ENCODE data around the gene SUN5. TPM values are rescaled to one million over a fixed set of nuclear protein-coding genes. Genes with fewer than 3 reads are reported as not detected.

The SUN5 gene
- total and polyA plus RNA-seq, 2 donors (not counting 3 experiments of a cell fraction or from before 2014, with no cell fraction given), result not detected

DNA sequence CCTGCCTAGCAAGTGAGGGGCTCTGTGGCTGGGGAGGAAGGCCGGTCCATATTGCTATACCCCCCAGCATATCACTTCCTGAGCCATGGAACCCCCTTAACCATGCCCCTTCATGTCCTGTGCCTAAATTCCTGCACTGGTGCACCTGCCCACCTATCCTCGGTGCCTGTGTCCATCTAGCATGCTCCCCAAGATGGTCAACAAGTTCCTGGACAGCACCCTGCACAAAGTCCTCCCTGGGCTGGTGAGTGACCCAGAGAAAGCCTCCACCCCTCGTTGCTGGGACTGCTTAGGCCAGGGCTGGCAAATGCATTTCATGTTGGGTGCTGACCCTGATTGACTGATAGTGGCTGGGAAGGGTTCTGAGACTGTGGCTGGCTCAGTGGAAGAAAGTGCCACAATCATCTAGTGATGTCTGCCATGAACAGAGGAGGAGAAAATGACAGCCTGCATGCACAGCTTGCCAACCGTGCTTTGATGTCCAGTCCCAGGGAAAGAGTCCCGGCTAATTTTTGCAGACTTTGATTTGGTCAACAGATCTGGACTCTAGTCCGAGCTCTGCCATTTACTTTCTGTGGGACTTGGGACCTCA is 30.8 kb upstream of the SUN5 start:
- POLR2A ChIA-PET, result no interaction called here
- TF ChIP-seq MYC (IDR thresholded peaks at IDR 0.05; ENCODE audit: low read depth, low read length) (no peak), POLR2AphosphoS5 (IDR thresholded peaks at IDR 0.05; ENCODE audit: insufficient read depth, low read depth, low read length) (no peak), JUN (IDR thresholded peaks at IDR 0.05; ENCODE audit: borderline replicate concordance, insufficient read depth, insufficient read length, low read depth) (no peak), EZH2 (IDR thresholded peaks at IDR 0.05; ENCODE audit: borderline replicate concordance, low read depth, low read length, severe bottlenecking) (no peak)
- TF ChIP-seq, protein P1, sequence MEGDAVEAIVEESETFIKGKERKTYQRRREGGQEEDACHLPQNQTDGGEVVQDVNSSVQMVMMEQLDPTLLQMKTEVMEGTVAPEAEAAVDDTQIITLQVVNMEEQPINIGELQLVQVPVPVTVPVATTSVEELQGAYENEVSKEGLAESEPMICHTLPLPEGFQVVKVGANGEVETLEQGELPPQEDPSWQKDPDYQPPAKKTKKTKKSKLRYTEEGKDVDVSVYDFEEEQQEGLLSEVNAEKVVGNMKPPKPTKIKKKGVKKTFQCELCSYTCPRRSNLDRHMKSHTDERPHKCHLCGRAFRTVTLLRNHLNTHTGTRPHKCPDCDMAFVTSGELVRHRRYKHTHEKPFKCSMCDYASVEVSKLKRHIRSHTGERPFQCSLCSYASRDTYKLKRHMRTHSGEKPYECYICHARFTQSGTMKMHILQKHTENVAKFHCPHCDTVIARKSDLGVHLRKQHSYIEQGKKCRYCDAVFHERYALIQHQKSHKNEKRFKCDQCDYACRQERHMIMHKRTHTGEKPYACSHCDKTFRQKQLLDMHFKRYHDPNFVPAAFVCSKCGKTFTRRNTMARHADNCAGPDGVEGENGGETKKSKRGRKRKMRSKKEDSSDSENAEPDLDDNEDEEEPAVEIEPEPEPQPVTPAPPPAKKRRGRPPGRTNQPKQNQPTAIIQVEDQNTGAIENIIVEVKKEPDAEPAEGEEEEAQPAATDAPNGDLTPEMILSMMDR (IDR thresholded peaks at IDR 0.05; ENCODE audit: extremely low read depth in 1 of 2, insufficient read depth in 1 of 2, low read depth in 1 of 2, low read length in 2 of 2), result no peak
- BruUV-seq (replicated peaks), result no TSS peak
- dilution Hi-C loops (cut with MboI; ENCODE audit: extremely low pct_ligation_motif_present, low sequenced_read_pairs) (no loop called here), intact Hi-C loops (cut with micrococcal nuclease) (no loop called here)
- no peaks in the 10 kb centered on the region for H3K9me1 ChIP-seq (replicated peaks; ENCODE audit: control insufficient read depth, extremely low read depth, insufficient read depth, low read length)
- CTCF ChIA-PET, result no interaction called here
- no peak overlapping the region for H3K4me2 ChIP-seq (ENCODE audit: insufficient read depth, low read length)
- H3K4me3 ChIP-seq (replicated peaks in 1 of 3; ENCODE audit: insufficient read depth in 1 of 3, low read depth in 1 of 3, low read length in 3 of 3), result no peak overlapping the region
- DNase-seq (ENCODE audit: low read depth, low spot score) (no peak), FAIRE-seq (no peak)
- no peaks in the 10 kb centered on the region for H4K20me1 ChIP-seq (replicated peaks; ENCODE audit: control insufficient read depth, extremely low read depth, insufficient read depth, low read length)
- H3K9me3 ChIP-seq (replicated peaks; ENCODE audit: control insufficient read depth, insufficient read depth, low read length), result no peaks in the 10 kb centered on the region
- H3K4me1 ChIP-seq (ENCODE audit: control insufficient read depth, extremely low read depth, insufficient read depth, low read length), result no peaks in the 10 kb centered on the region
- no peaks in the 10 kb centered on the region for H3K36me3 ChIP-seq (ENCODE audit: control insufficient read depth in 2 of 2, extremely low read depth in 1 of 2, insufficient read depth in 2 of 2, low read length in 2 of 2)
- no peaks in the 10 kb centered on the region for H3K79me2 ChIP-seq (ENCODE audit: control insufficient read depth, insufficient read depth, low read length)
- no peaks in the 10 kb centered on the region for H3K27me3 ChIP-seq (ENCODE audit: control insufficient read depth in 2 of 2, insufficient read depth in 2 of 2, low read length in 2 of 2)
- H3K9ac ChIP-seq (replicated peaks; ENCODE audit: extremely low read depth, insufficient read depth, low read length), result no peak overlapping the region
- H2AFZ ChIP-seq (ENCODE audit: low read depth, low read length), result no peak overlapping the region
- no peak overlapping the region for H3K27ac ChIP-seq (ENCODE audit: insufficient read depth, low read depth, low read length)

DNA sequence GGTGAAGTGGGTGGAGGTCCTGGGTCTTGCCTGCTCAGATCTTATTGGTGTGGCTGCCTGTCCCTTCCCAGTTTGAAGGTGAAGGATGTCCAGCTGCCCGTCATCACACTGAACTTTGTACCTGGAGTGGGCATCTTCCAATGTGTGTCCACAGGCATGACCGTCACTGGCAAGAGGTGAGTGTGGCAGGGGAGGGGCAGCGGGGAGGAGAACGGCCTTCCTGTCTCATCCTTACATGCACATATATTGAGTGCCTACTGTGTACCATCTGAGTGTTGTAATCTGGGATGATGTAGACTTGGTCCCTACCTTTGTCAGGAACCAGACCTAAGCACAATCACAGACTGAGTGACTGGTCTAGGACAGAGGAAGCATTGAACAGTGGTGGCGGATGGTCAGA is 29.9 kb upstream of the SUN5 start:
- no peaks in the 10 kb centered on the region for H3K79me2 ChIP-seq (ENCODE audit: control insufficient read depth, insufficient read depth, low read length)
- H3K27me3 ChIP-seq (ENCODE audit: control insufficient read depth in 2 of 2, insufficient read depth in 2 of 2, low read length in 2 of 2), result no peaks in the 10 kb centered on the region
- no peak overlapping the region for H3K4me3 ChIP-seq (replicated peaks in 1 of 3; ENCODE audit: insufficient read depth in 1 of 3, low read depth in 1 of 3, low read length in 3 of 3)
- no peak overlapping the region for H3K27ac ChIP-seq (ENCODE audit: insufficient read depth, low read depth, low read length)
- dilution Hi-C loops (cut with MboI; ENCODE audit: extremely low pct_ligation_motif_present, low sequenced_read_pairs), result no loop called here
- H4K20me1 ChIP-seq (replicated peaks; ENCODE audit: control insufficient read depth, extremely low read depth, insufficient read depth, low read length), result no peaks in the 10 kb centered on the region
- no peak overlapping the region for H2AFZ ChIP-seq (ENCODE audit: low read depth, low read length)
- H3K9me1 ChIP-seq (replicated peaks; ENCODE audit: control insufficient read depth, extremely low read depth, insufficient read depth, low read length), result no peaks in the 10 kb centered on the region
- no peak overlapping the region for H3K4me2 ChIP-seq (ENCODE audit: insufficient read depth, low read length)
- TF ChIP-seq, protein P1 (IDR thresholded peaks at IDR 0.05; ENCODE audit: extremely low read depth in 1 of 2, insufficient read depth in 1 of 2, low read depth in 1 of 2, low read length in 2 of 2), result no peak
- TF ChIP-seq JUN (IDR thresholded peaks at IDR 0.05; ENCODE audit: borderline replicate concordance, insufficient read depth, insufficient read length, low read depth) (no peak), MYC (IDR thresholded peaks at IDR 0.05; ENCODE audit: low read depth, low read length) (no peak), POLR2AphosphoS5 (IDR thresholded peaks at IDR 0.05; ENCODE audit: insufficient read depth, low read depth, low read length) (no peak)
- TF ChIP-seq, protein P2, sequence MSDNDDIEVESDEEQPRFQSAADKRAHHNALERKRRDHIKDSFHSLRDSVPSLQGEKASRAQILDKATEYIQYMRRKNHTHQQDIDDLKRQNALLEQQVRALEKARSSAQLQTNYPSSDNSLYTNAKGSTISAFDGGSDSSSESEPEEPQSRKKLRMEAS (IDR thresholded peaks at IDR 0.05; ENCODE audit: insufficient read depth, insufficient read length), result no peak
- no TSS peak for BruUV-seq (replicated peaks)
- POLR2A ChIA-PET, result no interaction called here
- FAIRE-seq (no peak), DNase-seq (ENCODE audit: low read depth, low spot score) (no peak)
- no peaks in the 10 kb centered on the region for H3K9me3 ChIP-seq (replicated peaks; ENCODE audit: control insufficient read depth, insufficient read depth, low read length)
- no peaks in the 10 kb centered on the region for H3K36me3 ChIP-seq (ENCODE audit: control insufficient read depth in 2 of 2, extremely low read depth in 1 of 2, insufficient read depth in 2 of 2, low read length in 2 of 2)
- intact Hi-C loops (cut with micrococcal nuclease), result no loop called here
- no peak overlapping the region for H3K9ac ChIP-seq (replicated peaks; ENCODE audit: extremely low read depth, insufficient read depth, low read length)
- H3K4me1 ChIP-seq (ENCODE audit: control insufficient read depth, extremely low read depth, insufficient read depth, low read length), result no peaks in the 10 kb centered on the region
- CTCF ChIA-PET, result no interaction called here
